A549 (cell line): Measurements from ENCODE around the gene SLCO4C1.

Experiments used
- CTCF ChIP-seq: fragments of >200 bp; sonication (Bioruptor Twin); formaldehyde crosslinking; IDR thresholded peaks from 3 replicates; pipeline ENCODE4 v1.5.1; 2016
- EP300 ChIP-seq, 2 experiments: fragments of >200 bp; sonication (Bioruptor Twin); formaldehyde crosslinking; IDR thresholded peaks; 2 replicates in 1 of 2; 3 replicates in 1 of 2; pipeline ENCODE4 v1.6.1; 2016 to 2017
- FOXS1 ChIP-seq: fragments of 250-450 bp; sonication (Bioruptor Pico); IDR thresholded peaks from 2 replicates; pipeline ENCODE4 v1.5.0; 2020; ENCODE audit warnings: mild to moderate bottlenecking, moderate library complexity
- MAX ChIP-seq: IDR thresholded peaks from 2 replicates; pipeline ENCODE4 v1.6.1; 2012
- REST ChIP-seq: fragments of 200-600 bp; sonication (generic); IDR thresholded peaks from 2 replicates; pipeline ENCODE4 v1.6.1; 2016; ENCODE audit warnings: antibody characterized with exemption, mild to moderate bottlenecking, moderate library complexity
- RFX5 ChIP-seq: fragments of 450-650 bp; IDR thresholded peaks from 2 replicates; pipeline ENCODE4 v1.7.1; 2014; ENCODE audit warnings: antibody characterized with exemption, mild to moderate bottlenecking, moderate library complexity
- RNF2 ChIP-seq: fragments of 200-600 bp; sonication (generic); IDR thresholded peaks from 2 replicates; pipeline ENCODE4 v1.6.1; 2016; ENCODE audit warnings: low read depth, mild to moderate bottlenecking, antibody characterized with exemption, moderate library complexity, borderline replicate concordance
- SREBF2 ChIP-seq: fragments of 450-650 bp; IDR thresholded peaks from 2 replicates; pipeline ENCODE4 v1.6.1; 2014; ENCODE audit warnings: mild to moderate bottlenecking, moderate library complexity

GRCh38 chr5:102290004-102290403 lies 6.1 kb downstream of the SLCO4C1 start:
- TF ChIP-seq EP300 (IDR thresholded peaks at IDR 0.05): no peak
- TF ChIP-seq CTCF: no peak
- no peak for TF ChIP-seq RFX5
- no peak for TF ChIP-seq FOXS1 (CRISPR knock-in tag)
- TF ChIP-seq SREBF2: no peak
- TF ChIP-seq RNF2: no peak
- TF ChIP-seq REST: no peak
- TF ChIP-seq MAX: no peak
